Neural cell (in vitro differentiated cells): ENCODE results near the gene GTF3C2.

ENCODE experiments used
- CTCF ChIP-seq: fragments of 450-650 bp; IDR thresholded peaks from 2 replicates; pipeline ENCODE4 v1.5.1; 2014; ENCODE audit warnings: antibody characterized with exemption, mild to moderate bottlenecking, moderate library complexity; ENCODE audit not compliant: poor library complexity, severe bottlenecking
- EP300 ChIP-seq: fragments of 450-650 bp; conservative IDR thresholded peaks from 2 replicates; pipeline ENCODE4 v1.6.1; 2014; ENCODE audit warnings: antibody characterized with exemption, mild to moderate bottlenecking, moderate library complexity; ENCODE audit not compliant: poor library complexity, severe bottlenecking
- MXI1 ChIP-seq: fragments of 450-650 bp; conservative IDR thresholded peaks from 2 replicates; pipeline ENCODE4 v1.6.1; 2014; ENCODE audit warnings: antibody characterized with exemption, mild to moderate bottlenecking; ENCODE audit not compliant: poor library complexity, severe bottlenecking
- POLR2AphosphoS5 ChIP-seq: IDR thresholded peaks from 2 replicates; pipeline ENCODE4 v1.6.1; 2012
- RAD21 ChIP-seq: fragments of 450-650 bp; conservative IDR thresholded peaks from 2 replicates; pipeline ENCODE4 v1.6.1; 2014; ENCODE audit warnings: antibody characterized with exemption, mild to moderate bottlenecking, moderate library complexity
- REST ChIP-seq: IDR thresholded peaks from 2 replicates; pipeline ENCODE4 v1.6.1; 2012; ENCODE audit warnings: borderline replicate concordance
- SMC3 ChIP-seq: fragments of 450-650 bp; conservative IDR thresholded peaks from 2 replicates; pipeline ENCODE4 v1.6.1; 2014; ENCODE audit warnings: antibody characterized with exemption, mild to moderate bottlenecking, moderate library complexity; ENCODE audit not compliant: poor library complexity
- TAF1 ChIP-seq: IDR thresholded peaks from 2 replicates; pipeline ENCODE4 v1.6.1; 2012; ENCODE audit warnings: low read depth

- TF ChIP-seq SMC3 (peak; percentile 84), CTCF (peak; percentile 80), EP300 (no peak), TAF1 (no peak), POLR2AphosphoS5 (no peak), MXI1 (no peak), REST (no peak), RAD21 (peak; percentile 74)
These were observed 53.2 kb downstream of the GTF3C2 start for GRCh38 chr2:27303093-27304025.
